B cell (primary cell): ENCODE results near the gene GARRE1. TPM values are rescaled to one million over a fixed set of nuclear protein-coding genes. Genes with fewer than 3 reads are reported as not detected.

Source experiments
- ATAC-seq: fragments of 200-7000 bp; cut with Tn5 transposase; one replicate; pipeline ENCODE4 v1.10.0; 2021; ENCODE audit warnings: low read depth, mild to moderate bottlenecking, moderate number of reproducible peaks, moderate library complexity
- CTCF ChIA-PET: fragments of 350-600 bp; sonication (Branson Sonifier 250); formaldehyde crosslinking; loops from one replicate; lab custom pipeline; 2021; ENCODE audit warnings: antibody characterized with exemption, inconsistent platforms; lab: Charles Lee
- POLR2A ChIA-PET: fragments of 350-600 bp; sonication (Branson Sonifier 250); formaldehyde crosslinking; loops from one replicate; lab custom pipeline; 2021; ENCODE audit warnings: antibody characterized with exemption; lab: Charles Lee
- DNase-seq: peaks from one replicate; pipeline ENCODE4 v3.0.0; 2013
- H2AFZ ChIP-seq: 2 replicates; pipeline ENCODE4 v1.6.1; 2012; ENCODE audit warnings: mild to moderate bottlenecking, low read depth, low read length; ENCODE audit not compliant: insufficient read depth, poor library complexity, severe bottlenecking
- H3K27ac ChIP-seq, 2 donors: 1 replicate in 1 of 2; 2 replicates in 1 of 2; pipeline ENCODE4 v1.5.1; 2012 to 2013; ENCODE audit warnings: low read length in 2 of 2, mild to moderate bottlenecking in 2 of 2, moderate library complexity in 1 of 2
- H3K27me3 ChIP-seq, 4 experiments: fragments of 200-600 bp in 1 of 4; sonication (generic) in 1 of 4; replicated peaks in 1 of 4; 1 replicate in 2 of 4; 2 replicates in 2 of 4; pipeline versions ENCODE4 v1.6.1 to v1.7.0; 2013 to 2016; ENCODE audit warnings: low read length in 3 of 4, mild to moderate bottlenecking in 2 of 4, mixed read lengths in 1 of 4, moderate library complexity in 1 of 4; ENCODE audit not compliant: insufficient read depth in 4 of 4, control insufficient read depth in 3 of 4; ENCODE audit errors: control extremely low read depth in 1 of 4
- H3K36me3 ChIP-seq, 2 experiments: replicated peaks in 1 of 2; 1 replicate in 1 of 2; 2 replicates in 1 of 2; pipeline versions ENCODE4 v1.6.1 to v1.7.1; 2013; ENCODE audit warnings: low read length in 1 of 2; ENCODE audit not compliant: insufficient read depth in 2 of 2, control insufficient read depth in 1 of 2; ENCODE audit errors: control extremely low read depth in 1 of 2, extremely low read depth in 1 of 2
- H3K4me1 ChIP-seq, 2 donors: fragments of 200-600 bp in 1 of 2; sonication (generic) in 1 of 2; 1 replicate in 1 of 2; 2 replicates in 1 of 2; pipeline versions ENCODE4 v1.5.1 to v1.6.1; 2013 to 2017; ENCODE audit warnings: low read length in 2 of 2; ENCODE audit not compliant: control insufficient read depth in 2 of 2, insufficient read depth in 2 of 2
- H3K4me2 ChIP-seq: replicated peaks from 2 replicates; pipeline ENCODE3; 2012; ENCODE audit warnings: mild to moderate bottlenecking, low read depth, low read length; ENCODE audit not compliant: poor library complexity, severe bottlenecking
- H3K4me3 ChIP-seq, 5 experiments: fragments of 200-600 bp in 1 of 5; sonication (generic) in 1 of 5; 1 replicate in 3 of 5; 2 replicates in 2 of 5; pipeline versions ENCODE4 v1.5.1 to v1.7.0; 2011 to 2016; ENCODE audit warnings: low read length in 4 of 5, mild to moderate bottlenecking in 4 of 5, low read depth in 2 of 5, control low read depth in 1 of 5, moderate library complexity in 1 of 5; ENCODE audit not compliant: insufficient read depth in 1 of 5; ENCODE audit errors: control extremely low read depth in 1 of 5, extremely low read depth in 1 of 5
- H3K79me2 ChIP-seq: fragments of 200-600 bp; sonication (generic); one replicate; pipeline ENCODE4 v1.6.0; 2016; ENCODE audit warnings: low read length; ENCODE audit not compliant: control insufficient read depth, insufficient read depth
- H3K9ac ChIP-seq: fragments of 200-600 bp; sonication (generic); 2 replicates; pipeline ENCODE4 v1.6.1; 2017; ENCODE audit warnings: mild to moderate bottlenecking, low read length, moderate library complexity
- H3K9me3 ChIP-seq, 3 donors: one replicate each; pipeline versions ENCODE4 v1.6.1 to v1.7.1; 2013; ENCODE audit warnings: low read length in 2 of 3; ENCODE audit not compliant: control insufficient read depth in 2 of 3, insufficient read depth in 1 of 3; ENCODE audit errors: control extremely low read depth in 1 of 3
- H4K20me1 ChIP-seq: 2 replicates; pipeline ENCODE4 v1.6.0; 2012; ENCODE audit warnings: mild to moderate bottlenecking, low read length; ENCODE audit not compliant: insufficient read depth, control insufficient read depth, poor library complexity, severe bottlenecking
- H3K27ac Mint-ChIP-seq: one replicate; pipeline ENCODE4 v1.8.0; 2021; ENCODE audit warnings: mixed read lengths
- H3K27me3 Mint-ChIP-seq: one replicate; pipeline ENCODE4 v1.8.0; 2021; ENCODE audit warnings: mixed read lengths
- H3K4me1 Mint-ChIP-seq: one replicate; pipeline ENCODE4 v1.8.0; 2021; ENCODE audit warnings: mixed read lengths
- H3K4me3 Mint-ChIP-seq: one replicate; pipeline ENCODE4 v1.8.0; 2021; ENCODE audit warnings: mixed read lengths
- H3K9me3 Mint-ChIP-seq: one replicate; pipeline ENCODE4 v1.8.0; 2022; ENCODE audit warnings: mixed read lengths; ENCODE audit not compliant: insufficient read depth
- CTCF ChIP-seq: fragments of 200-600 bp; IDR thresholded peaks from one replicate; pipeline ENCODE4 v1.8.0; 2022; ENCODE audit warnings: antibody characterized with exemption, mild to moderate bottlenecking
- EZH2 ChIP-seq: IDR thresholded peaks from 2 replicates; pipeline ENCODE4 v1.6.1; 2012; ENCODE audit warnings: borderline replicate concordance, low read depth, mild to moderate bottlenecking, moderate library complexity, low read length; ENCODE audit not compliant: insufficient read depth, poor library complexity, severe bottlenecking
- WGBS: methylation state at CpG from one replicate; pipeline ENCODE4 v1.1.5; 2013; ENCODE audit warnings: missing lambda C conversion rate; ENCODE audit not compliant: insufficient coverage; 5-methylcytosine and 5-hydroxymethylcytosine counted together
- intact Hi-C: fragments of 100-400 bp; cut with micrococcal nuclease; formaldehyde crosslinking; loops from one replicate; pipeline ENCODE4 v1.10.0; 2022
- polyA plus RNA-seq: library from polyadenylated mRNA; depleted of rRNA; stranded (reverse); fragments of >200 nt; gene quantifications from 2 replicates; pipeline ENCODE4 v1.2.3, GENCODE V29; 2012
- total RNA-seq, 2 donors: library from RNA; stranded (reverse); fragments of 120-200 nt in 1 of 2; gene quantifications; 1 replicate in 1 of 2; 2 replicates in 1 of 2; pipeline versions ENCODE4 v1.2.3 to v1.2.4, GENCODE V29; 2013 to 2022

Gene GARRE1
- total and polyA plus RNA-seq, 2 donors (not counting 1 experiment from before 2014, with no cell fraction given): 26.3 to 55.6 TPM

GRCh38 chr19:34218818-34219164, 35.6 kb upstream of the GARRE1 start:
- peak overlapping the region; percentile 11 for H3K4me3 Mint-ChIP-seq
- H3K4me1 Mint-ChIP-seq: peaks cover 26% of the 10 kb centered on the region
- Histone ChIP-seq H3K27ac (peak overlapping the region; percentile 53 to 77), H3K36me3 (peaks cover 3 to 60% of the 10 kb centered on the region in 2 experiments), H3K4me1 (peaks cover 22 to 24% of the 10 kb centered on the region in 2 donors), H3K79me2 (peaks cover 36% of the 10 kb centered on the region), H3K9me3 (no peaks in the 10 kb centered on the region), H3K9ac (peak overlapping the region; percentile 8), H4K20me1 (peaks cover 8% of the 10 kb centered on the region), H3K4me2 (peak overlapping the region; percentile 28), H3K27me3 (no peaks in the 10 kb centered on the region), H3K4me3 (peak overlapping the region in 1 of 5 experiments; percentile 15), H2AFZ (peak overlapping the region; percentile 2)
- ATAC-seq (no peak), DNase-seq (no peak)
- TF ChIP-seq CTCF (no peak), EZH2 (no peak)
- no peaks in the 10 kb centered on the region for H3K27me3 Mint-ChIP-seq
- no peaks in the 10 kb centered on the region for H3K9me3 Mint-ChIP-seq
- POLR2A ChIA-PET: no interaction called here
- intact Hi-C loops: loop anchor here (1.0 kb wide), 1 partner anchor 46 kb away; the partner anchor contains the start of gene LSM14A
- H3K27ac Mint-ChIP-seq: peak overlapping the region; percentile 51
- CTCF ChIA-PET: interaction anchor here (1.0 to 2.6 kb wide), 14 partner anchors 10 to 441 kb away, joined by 3 to 12 read pairs (median 4); partner anchors contain the start of gene LSM14A
- WGBS: no CpG with 5 or more reads among the region's 2 CpGs

GRCh38 chr19:34220472-34221063, 33.8 kb upstream of the GARRE1 start:
- H3K27ac ChIP-seq: no peak overlapping the region
- WGBS: 83% methylated on average over 1 of the region's 4 CpGs
- no peaks in the 10 kb centered on the region for H3K9me3 ChIP-seq
- peaks cover 41% of the 10 kb centered on the region for H3K79me2 ChIP-seq
- no peak overlapping the region for H3K9ac ChIP-seq
- H3K4me1 ChIP-seq: peaks cover 22 to 24% of the 10 kb centered on the region in 2 donors
- H3K4me3 ChIP-seq: no peak overlapping the region
- H2AFZ ChIP-seq: no peak overlapping the region
- no peaks in the 10 kb centered on the region for H3K27me3 ChIP-seq
- no peaks in the 10 kb centered on the region for H3K27me3 Mint-ChIP-seq
- peak; percentile 42 for ATAC-seq
- CTCF ChIA-PET: interaction anchor here (0.7 to 2.6 kb wide), 14 partner anchors 14 to 443 kb away, joined by 3 to 12 read pairs (median 4); partner anchors contain the start of gene LSM14A
- H3K4me2 ChIP-seq: no peak overlapping the region
- DNase-seq: peak; percentile 75
- peak overlapping the region; percentile 72 for H3K27ac Mint-ChIP-seq
- H4K20me1 ChIP-seq: peaks cover 16% of the 10 kb centered on the region
- intact Hi-C loops: loop anchor here (2.0 kb wide), 2 partner anchors 100 to 116 kb away; no protein-coding TSS in a partner anchor
- TF ChIP-seq CTCF (peak; percentile 86), EZH2 (no peak)
- POLR2A ChIA-PET: interaction anchor here (0.7 kb wide), 2 partner anchors 27 to 258 kb away, joined by 6 to 7 read pairs; no protein-coding TSS in a partner anchor
- H3K36me3 ChIP-seq: peaks cover 3 to 65% of the 10 kb centered on the region in 2 experiments
- no peak overlapping the region for H3K4me3 Mint-ChIP-seq
- H3K9me3 Mint-ChIP-seq: no peaks in the 10 kb centered on the region
- H3K4me1 Mint-ChIP-seq: peaks cover 32% of the 10 kb centered on the region
